ENCODE results near the gene SSTR4. TPM values are rescaled to one million over a fixed set of nuclear protein-coding genes. Genes with fewer than 3 reads are reported as not detected.
A peak's percentile ranks its signal among the peaks of the same experiment; 100 is the strongest.

Gene SSTR4
- total RNA-seq, 1 experiment from 2014 or later: not detected

GRCh38 chr20:23049201-23050075 lies 14.3 kb downstream of the SSTR4 start, which contains the start of gene THBD:
Gene THBD, minus strand, starts transcription at chr20:23049672. Its CDS starts 168 bp downstream, at chr20:23049504.
- H3K4me1 Mint-ChIP-seq (ENCODE audit: low read depth, unreplicated experiment): peaks cover 32% of the 10 kb centered on the region
- no peaks in the 10 kb centered on the region for H3K27me3 Mint-ChIP-seq (ENCODE audit: insufficient read depth, unreplicated experiment)
- Histone ChIP-seq H3K9me3 (no peaks in the 10 kb centered on the region), H3K27me3 (replicated peaks; ENCODE audit: control insufficient read depth, insufficient read depth, low read length) (no peaks in the 10 kb centered on the region), H3K4me3 (ENCODE audit: low read depth, low read length) (peak within 1 kb of the TSS; percentile 45), H3K36me3 (ENCODE audit: control insufficient read depth, insufficient read depth, low read length) (no peaks in the 10 kb centered on the region), H3K4me1 (peaks cover 30% of the 10 kb centered on the region)
- ChIA-PET POLR2A (interaction anchor here (0.6 to 1.4 kb wide), 3 partner anchors 281 to 309 kb away, joined by 4 to 6 read pairs (median 6); no protein-coding TSS in a partner anchor), CTCF (interaction anchor here (1.7 to 2.0 kb wide), 3 partner anchors 12 to 358 kb away, joined by 4 to 8 read pairs (median 8); no protein-coding TSS in a partner anchor)
- H3K9me3 Mint-ChIP-seq (ENCODE audit: unreplicated experiment): no peaks in the 10 kb centered on the region
- intact Hi-C loops (cut with micrococcal nuclease; ENCODE audit: unreplicated experiment): loop anchor here (1.0 to 10.0 kb wide), 3 partner anchors 115 to 291 kb away; no protein-coding TSS in a partner anchor
- no peaks in the 10 kb centered on the region for H3K36me3 Mint-ChIP-seq (ENCODE audit: insufficient read depth, unreplicated experiment)
- no peak for DNase-seq
- BruUV-seq (replicated peaks): no TSS peak
- no peak for TF ChIP-seq CTCF (IDR thresholded peaks at IDR 0.05; ENCODE audit: insufficient read depth in 1 of 2, low read depth in 1 of 2, low read length in 1 of 2, severe bottlenecking in 1 of 2, unreplicated experiment in 1 of 2)
- peak within 1 kb of the TSS; percentile 85 for H3K4me3 Mint-ChIP-seq (ENCODE audit: unreplicated experiment)
- H3K27ac Mint-ChIP-seq (ENCODE audit: unreplicated experiment): no peak within 1 kb of the TSS

- H3K9me3 Mint-ChIP-seq (ENCODE audit: unreplicated experiment): no peaks in the 10 kb centered on the region
- Histone ChIP-seq H3K27me3 (replicated peaks; ENCODE audit: control insufficient read depth, insufficient read depth, low read length) (no peaks in the 10 kb centered on the region), H3K36me3 (ENCODE audit: control insufficient read depth, insufficient read depth, low read length) (no peaks in the 10 kb centered on the region), H3K4me1 (peaks cover 30% of the 10 kb centered on the region), H3K9me3 (no peaks in the 10 kb centered on the region), H3K4me3 (ENCODE audit: low read depth, low read length) (peak overlapping the region; percentile 45)
- H3K36me3 Mint-ChIP-seq (ENCODE audit: insufficient read depth, unreplicated experiment): no peaks in the 10 kb centered on the region
- ChIA-PET CTCF (interaction anchor here (0.7 to 2.0 kb wide), 11 partner anchors 11 to 359 kb away, joined by 3 to 14 read pairs (median 4); no protein-coding TSS in a partner anchor), POLR2A (interaction anchor here (0.6 to 1.4 kb wide), 9 partner anchors 15 to 359 kb away, joined by 3 to 8 read pairs (median 3); no protein-coding TSS in a partner anchor)
- BruUV-seq (replicated peaks): TSS peak; percentile 46
- no peaks in the 10 kb centered on the region for H3K27me3 Mint-ChIP-seq (ENCODE audit: insufficient read depth, unreplicated experiment)
- no peak for TF ChIP-seq CTCF (IDR thresholded peaks at IDR 0.05; ENCODE audit: insufficient read depth in 1 of 2, low read depth in 1 of 2, low read length in 1 of 2, severe bottlenecking in 1 of 2, unreplicated experiment in 1 of 2)
- peak in 1 of 2 experiments; percentile 34 for DNase-seq
- peaks cover 32% of the 10 kb centered on the region for H3K4me1 Mint-ChIP-seq (ENCODE audit: low read depth, unreplicated experiment)
- intact Hi-C loops (cut with micrococcal nuclease; ENCODE audit: unreplicated experiment): loop anchor here (1.0 to 10.0 kb wide), 3 partner anchors 115 to 290 kb away; no protein-coding TSS in a partner anchor
- H3K4me3 Mint-ChIP-seq (ENCODE audit: unreplicated experiment): peak overlapping the region; percentile 85
- peak overlapping the region; percentile 97 for H3K27ac Mint-ChIP-seq (ENCODE audit: unreplicated experiment)
These were observed 15.1 kb downstream of the SSTR4 start for GRCh38 chr20:23050076-23050838.

Measured in Caco-2 (cell line).